Measurements from ENCODE around the gene TUBB6. TPM values are rescaled to one million over a fixed set of nuclear protein-coding genes. Genes with fewer than 3 reads are reported as not detected.
A peak's percentile ranks its signal among the peaks of the same experiment; 100 is the strongest.

TUBB6 gene
- total and polyA plus RNA-seq, 2 of the 13 experiments (the other 11 are each of a cell fraction or from before 2014, with no cell fraction given): 9.9 to 28.6 TPM

DNA sequence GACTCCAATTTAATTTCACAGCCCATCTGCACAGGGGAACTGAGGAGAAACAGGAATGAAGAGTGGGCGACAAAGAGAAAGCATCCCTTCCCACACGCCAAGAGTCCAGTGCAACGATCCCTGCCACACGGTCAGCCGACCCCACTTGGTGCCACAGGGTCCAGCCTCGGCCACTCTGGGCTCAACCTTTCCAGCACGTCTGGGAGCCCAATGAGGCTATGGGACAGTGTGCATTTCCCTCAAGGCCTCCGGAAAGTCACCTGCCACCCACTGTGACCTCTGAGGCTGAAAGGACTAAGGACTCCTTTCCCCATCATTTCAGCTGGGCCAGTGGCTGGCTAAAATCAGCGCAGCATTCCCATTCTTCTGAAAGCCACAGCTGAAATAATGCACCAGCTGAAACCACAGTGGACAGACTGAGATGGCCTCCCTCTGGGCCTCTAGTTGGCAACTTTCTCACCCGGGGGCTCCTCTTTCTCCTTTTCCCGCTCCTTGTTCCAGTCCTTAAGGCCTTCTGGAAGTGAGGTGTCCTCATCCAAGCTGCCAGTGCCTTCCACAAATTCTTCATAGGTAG lies 21.2 kb downstream of the TUBB6 start:
- Histone ChIP-seq H3K36me3 (replicated peaks in 1 of 2; ENCODE audit: control insufficient read depth in 1 of 2, insufficient read depth in 2 of 2, low read length in 2 of 2) (peaks cover 24 to 55% of the 10 kb centered on the region in 2 experiments; a peak in 4 of 5 replicates), H3K27me3 (ENCODE audit: control insufficient read depth in 1 of 2, insufficient read depth in 2 of 2, low read length in 2 of 2) (no peaks in the 10 kb centered on the region), H2AFZ (ENCODE audit: low read length) (no peak overlapping the region), H3K9ac (ENCODE audit: insufficient read depth, low read depth, low read length) (no peak overlapping the region), H3K27ac (ENCODE audit: extremely low read length, insufficient read depth, low read length) (no peak overlapping the region), H3K9me3 (ENCODE audit: low read length) (no peaks in the 10 kb centered on the region), H4K20me1 (ENCODE audit: insufficient read depth, low read length) (peaks cover 14% of the 10 kb centered on the region; the same call in 1 of the 2 replicates), H3K79me2 (ENCODE audit: insufficient read depth, low read length) (no peaks in the 10 kb centered on the region), H3K4me1 (ENCODE audit: insufficient read depth, low read length) (no peaks in the 10 kb centered on the region; the same call in 1 of the 2 replicates), H3K4me2 (ENCODE audit: low read depth, low read length) (no peak overlapping the region), H3K4me3 (replicated peaks in 1 of 3; ENCODE audit: insufficient read depth in 1 of 3, low read depth in 2 of 3, low read length in 3 of 3) (no peak overlapping the region)
- ATAC-seq: no peak
- no peak for DNase-seq (ENCODE audit: low spot score)
- ChIA-PET CTCF (ENCODE audit: low intra/inter-chr PET ratio, low total read pairs) (no interaction called here), POLR2A (no interaction called here)
- TF ChIP-seq ZNF138 (CRISPR knock-in tag; IDR thresholded peaks at IDR 0.05; ENCODE audit: low read depth) (no peak), CEBPB (IDR thresholded peaks at IDR 0.05; ENCODE audit: borderline replicate concordance, low read depth, low read length) (no peak), ZNF234 (CRISPR knock-in tag; conservative IDR thresholded peaks at IDR 0.05) (no peak), CREM (IDR thresholded peaks at IDR 0.05) (no peak), CREM (CRISPR knock-in tag; IDR thresholded peaks at IDR 0.05) (no peak)
- FAIRE-seq: no peak
- in situ Hi-C loops (cut with HindIII; ENCODE audit: extremely low pct_ligation_motif_present, low pct_unique_long_range_greater_than_20kb): no loop called here
- intact Hi-C loops (cut with micrococcal nuclease; ENCODE audit: unreplicated experiment): loop anchor here (5.0 kb wide), 1 partner anchor 328 kb away; the partner anchor contains the start of gene SPIRE1
- BruUV-seq (replicated peaks): TSS peak; percentile 49
- WGBS (ENCODE audit: low lambda C conversion rate): 95% methylated on average over 9 of the region's 11 CpGs

GRCh38 chr18:12330766-12331165 lies 22.7 kb downstream of the TUBB6 start:
- ATAC-seq: no peak
- Histone ChIP-seq H3K36me3 (replicated peaks in 1 of 2; ENCODE audit: control insufficient read depth in 1 of 2, insufficient read depth in 2 of 2, low read length in 2 of 2) (peaks cover 26 to 59% of the 10 kb centered on the region in 2 experiments; a peak in 4 of 5 replicates), H3K27ac (ENCODE audit: extremely low read length, insufficient read depth, low read length) (no peak overlapping the region), H4K20me1 (ENCODE audit: insufficient read depth, low read length) (peaks cover 19% of the 10 kb centered on the region), H3K4me1 (ENCODE audit: insufficient read depth, low read length) (no peaks in the 10 kb centered on the region; the same call in 1 of the 2 replicates), H3K9me3 (ENCODE audit: low read length) (no peaks in the 10 kb centered on the region), H3K4me3 (replicated peaks in 1 of 3; ENCODE audit: insufficient read depth in 1 of 3, low read depth in 2 of 3, low read length in 3 of 3) (no peak overlapping the region), H3K9ac (ENCODE audit: insufficient read depth, low read depth, low read length) (no peak overlapping the region), H3K27me3 (ENCODE audit: control insufficient read depth in 1 of 2, insufficient read depth in 2 of 2, low read length in 2 of 2) (no peaks in the 10 kb centered on the region), H3K4me2 (ENCODE audit: low read depth, low read length) (no peak overlapping the region), H3K79me2 (ENCODE audit: insufficient read depth, low read length) (no peaks in the 10 kb centered on the region), H2AFZ (ENCODE audit: low read length) (no peak overlapping the region)
- DNase-seq (ENCODE audit: low spot score): no peak
- ChIA-PET CTCF (ENCODE audit: low intra/inter-chr PET ratio, low total read pairs) (no interaction called here), POLR2A (no interaction called here)
- no TSS peak for BruUV-seq (replicated peaks)
- in situ Hi-C loops (cut with HindIII; ENCODE audit: extremely low pct_ligation_motif_present, low pct_unique_long_range_greater_than_20kb) (no loop called here), intact Hi-C loops (cut with micrococcal nuclease; ENCODE audit: unreplicated experiment) (no loop called here)
- FAIRE-seq: no peak
- TF ChIP-seq PAX8 (CRISPR knock-in tag; IDR thresholded peaks at IDR 0.05; ENCODE audit: borderline replicate concordance): no peak
- no peak for TF ChIP-seq NFE2 (CRISPR knock-in tag; IDR thresholded peaks at IDR 0.05)
- TF ChIP-seq, protein P1, sequence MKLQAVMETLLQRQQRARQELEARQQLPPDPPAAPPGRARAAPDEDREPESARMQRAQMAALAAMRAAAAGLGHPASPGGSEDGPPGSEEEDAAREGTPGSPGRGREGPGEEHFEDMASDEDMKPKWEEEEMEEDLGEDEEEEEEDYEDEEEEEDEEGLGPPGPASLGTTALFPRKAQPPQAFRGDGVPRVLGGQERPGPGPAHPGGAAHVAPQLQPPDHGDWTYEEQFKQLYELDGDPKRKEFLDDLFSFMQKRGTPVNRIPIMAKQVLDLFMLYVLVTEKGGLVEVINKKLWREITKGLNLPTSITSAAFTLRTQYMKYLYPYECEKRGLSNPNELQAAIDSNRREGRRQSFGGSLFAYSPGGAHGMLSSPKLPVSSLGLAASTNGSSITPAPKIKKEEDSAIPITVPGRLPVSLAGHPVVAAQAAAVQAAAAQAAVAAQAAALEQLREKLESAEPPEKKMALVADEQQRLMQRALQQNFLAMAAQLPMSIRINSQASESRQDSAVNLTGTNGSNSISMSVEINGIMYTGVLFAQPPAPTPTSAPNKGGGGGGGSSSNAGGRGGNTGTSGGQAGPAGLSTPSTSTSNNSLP (IDR thresholded peaks at IDR 0.05; ENCODE audit: low read depth, low read length): no peak
- no peak for TF ChIP-seq RARA (CRISPR knock-in tag; IDR thresholded peaks at IDR 0.05)
- no peak for TF ChIP-seq DR1 (CRISPR knock-in tag; IDR thresholded peaks at IDR 0.05)
- no peak for TF ChIP-seq SCMH1 (CRISPR knock-in tag; IDR thresholded peaks at IDR 0.05; ENCODE audit: borderline replicate concordance)
- WGBS (ENCODE audit: low lambda C conversion rate): 91% methylated on average over 4 of the region's 4 CpGs

All from HepG2 (cell line).